Tibial artery (tissue), 4 donors: ENCODE measurements around the gene ZNF175.
"Not testable (repeated sequence)": the region's sequence is repeated elsewhere in the genome, so short reads cannot be mapped to it uniquely, and the experiment has no call there.

Source experiments
- DNase-seq, 2 donors: peaks; one replicate each; pipeline ENCODE4 v3.0.0-alpha.2; 2019
- H3K27ac ChIP-seq, 2 donors: fragments of 200-600 bp; sonication (generic) in 1 of 2; 1 replicate in 1 of 2; 2 replicates in 1 of 2; pipeline ENCODE4 v1.5.1; 2018 to 2019; ENCODE audit warnings: mild to moderate bottlenecking in 1 of 2
- H3K27me3 ChIP-seq, 2 donors: fragments of 200-600 bp; sonication (generic) in 1 of 2; one replicate each; pipeline versions ENCODE4 v1.5.1 to v1.6.0; 2016 to 2019
- H3K36me3 ChIP-seq, 3 donors: fragments of 200-600 bp; sonication (generic) in 2 of 3; one replicate each; pipeline ENCODE4 v1.5.1; 2016 to 2019; ENCODE audit warnings: mild to moderate bottlenecking in 2 of 3
- H3K4me1 ChIP-seq, 4 donors: fragments of 200-600 bp; sonication (generic) in 2 of 4; 1 replicate in 3 of 4; 2 replicates in 1 of 4; pipeline ENCODE4 v1.5.1; 2016 to 2019
- H3K4me3 ChIP-seq, 2 donors: fragments of 200-600 bp; sonication (generic) in 1 of 2; 1 replicate in 1 of 2; 2 replicates in 1 of 2; pipeline ENCODE4 v1.5.1; 2018 to 2019; ENCODE audit warnings: mild to moderate bottlenecking in 2 of 2
- H3K9me3 ChIP-seq, 3 donors: fragments of 200-600 bp; sonication (generic) in 1 of 3; one replicate each; pipeline ENCODE4 v1.5.1; 2016 to 2019
- intact Hi-C: fragments of 100-400 bp; cut with DNase I; formaldehyde crosslinking; loops from one replicate; pipeline ENCODE4 v1.15.0; 2023; ENCODE audit warnings: low total_unique reads
- TF ChIP-seq, protein P1 (sequence below), 2 experiments: fragments of 200-600 bp in 1 of 2; fragments of 450-650 bp in 1 of 2; IDR thresholded peaks; one replicate each; pipeline ENCODE4 v1.5.1; 2017 to 2019; ENCODE audit warnings: antibody characterized with exemption in 2 of 2, mild to moderate bottlenecking in 1 of 2, moderate library complexity in 1 of 2

Gene ZNF175

GRCh38 chr19:51626675-51627074 is 55.6 kb downstream of the ZNF175 start:
- no peak for DNase-seq
- H3K4me1 ChIP-seq, result no peaks in the 10 kb centered on the region
- H3K27me3 ChIP-seq, result peaks cover 0 to 16% of the 10 kb centered on the region in 2 donors
- H3K9me3 ChIP-seq, result no peaks in the 10 kb centered on the region
- H3K36me3 ChIP-seq, result no peaks in the 10 kb centered on the region
- intact Hi-C loops, result no loop called here
- H3K27ac ChIP-seq, result no peak overlapping the region
- TF ChIP-seq, protein P1, sequence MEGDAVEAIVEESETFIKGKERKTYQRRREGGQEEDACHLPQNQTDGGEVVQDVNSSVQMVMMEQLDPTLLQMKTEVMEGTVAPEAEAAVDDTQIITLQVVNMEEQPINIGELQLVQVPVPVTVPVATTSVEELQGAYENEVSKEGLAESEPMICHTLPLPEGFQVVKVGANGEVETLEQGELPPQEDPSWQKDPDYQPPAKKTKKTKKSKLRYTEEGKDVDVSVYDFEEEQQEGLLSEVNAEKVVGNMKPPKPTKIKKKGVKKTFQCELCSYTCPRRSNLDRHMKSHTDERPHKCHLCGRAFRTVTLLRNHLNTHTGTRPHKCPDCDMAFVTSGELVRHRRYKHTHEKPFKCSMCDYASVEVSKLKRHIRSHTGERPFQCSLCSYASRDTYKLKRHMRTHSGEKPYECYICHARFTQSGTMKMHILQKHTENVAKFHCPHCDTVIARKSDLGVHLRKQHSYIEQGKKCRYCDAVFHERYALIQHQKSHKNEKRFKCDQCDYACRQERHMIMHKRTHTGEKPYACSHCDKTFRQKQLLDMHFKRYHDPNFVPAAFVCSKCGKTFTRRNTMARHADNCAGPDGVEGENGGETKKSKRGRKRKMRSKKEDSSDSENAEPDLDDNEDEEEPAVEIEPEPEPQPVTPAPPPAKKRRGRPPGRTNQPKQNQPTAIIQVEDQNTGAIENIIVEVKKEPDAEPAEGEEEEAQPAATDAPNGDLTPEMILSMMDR (IDR thresholded peaks at IDR 0.05), result no peak
- H3K4me3 ChIP-seq, result no peak overlapping the region

- intact Hi-C loops, result no loop called here
- no peaks in the 10 kb centered on the region for H3K36me3 ChIP-seq
- TF ChIP-seq, protein P1 (IDR thresholded peaks at IDR 0.05), result no peak
- H3K4me3 ChIP-seq, result no peak overlapping the region
- no peaks in the 10 kb centered on the region for H3K4me1 ChIP-seq
- no peak for DNase-seq
- no peaks in the 10 kb centered on the region for H3K9me3 ChIP-seq
- H3K27ac ChIP-seq, result no peak overlapping the region
- H3K27me3 ChIP-seq, result peaks cover 0 to 16% of the 10 kb centered on the region in 2 donors
Observed at GRCh38 chr19:51627491-51628138, 56.5 kb downstream of the ZNF175 start.

GRCh38 chr19:51628153-51628939 is 57.3 kb downstream of the ZNF175 start:
- H3K4me1 ChIP-seq, result no peaks in the 10 kb centered on the region
- no peak for DNase-seq
- H3K9me3 ChIP-seq, result no peaks in the 10 kb centered on the region
- TF ChIP-seq, protein P1 (IDR thresholded peaks at IDR 0.05), result no peak
- intact Hi-C loops, result no loop called here
- H3K27ac ChIP-seq, result no peak overlapping the region
- no peak overlapping the region for H3K4me3 ChIP-seq
- peaks cover 0 to 16% of the 10 kb centered on the region in 2 donors for H3K27me3 ChIP-seq
- no peaks in the 10 kb centered on the region for H3K36me3 ChIP-seq

GRCh38 chr19:51630315-51630714 is 59.2 kb downstream of the ZNF175 start, which contains the start of gene SIGLEC5:
Gene SIGLEC5, minus strand, starts transcription at chr19:51630401. Its CDS starts 66 bp downstream, at chr19:51630335.
- H3K4me1 ChIP-seq, DNase-seq, H3K36me3 ChIP-seq, H3K4me3 ChIP-seq, H3K27ac ChIP-seq, intact Hi-C loops, H3K9me3 ChIP-seq: not testable (repeated sequence)
- peaks cover 0 to 16% of the 10 kb centered on the region in 2 donors for H3K27me3 ChIP-seq

GRCh38 chr19:51632126-51632525 is 61.0 kb downstream of the ZNF175 start:
- H3K4me1 ChIP-seq, result no peaks in the 10 kb centered on the region
- H3K27me3 ChIP-seq, result peaks cover 0 to 16% of the 10 kb centered on the region in 2 donors
- no peak overlapping the region for H3K27ac ChIP-seq
- no peaks in the 10 kb centered on the region for H3K9me3 ChIP-seq
- intact Hi-C loops, result no loop called here
- no peaks in the 10 kb centered on the region for H3K36me3 ChIP-seq
- H3K4me3 ChIP-seq, result no peak overlapping the region
- TF ChIP-seq, protein P1 (IDR thresholded peaks at IDR 0.05), result no peak
- DNase-seq, result no peak

DNA sequence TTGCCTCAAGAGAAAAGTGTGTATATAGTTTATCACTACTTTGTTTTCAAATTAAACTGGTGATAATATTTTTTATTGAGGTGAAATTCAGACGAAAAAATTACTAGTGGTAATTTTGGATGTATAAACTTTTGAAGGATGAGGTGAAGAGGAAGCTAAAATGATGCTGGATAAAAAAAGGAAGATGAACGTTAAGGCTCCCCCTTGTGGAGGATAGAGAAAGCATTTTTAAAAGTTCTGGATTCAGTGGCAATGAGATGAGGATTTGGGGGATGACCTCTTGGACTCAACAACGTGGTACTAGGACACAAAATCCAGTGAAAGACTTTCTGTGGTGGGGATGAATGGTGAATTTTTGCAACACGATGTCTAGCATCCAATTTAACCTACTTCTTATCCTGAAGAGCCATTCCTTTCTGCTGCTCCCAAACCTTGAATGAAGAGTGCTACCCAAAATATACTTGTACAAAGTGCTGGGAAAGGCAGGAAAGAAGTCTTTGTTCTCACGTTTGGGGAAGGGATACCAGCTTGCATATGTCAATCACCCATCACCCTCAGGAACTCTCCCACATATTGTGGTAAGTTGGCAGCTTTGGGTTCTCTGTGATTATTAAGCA is 66.4 kb downstream of the ZNF175 start:
- Histone ChIP-seq H3K27ac (no peak overlapping the region), H3K36me3 (no peaks in the 10 kb centered on the region), H3K27me3 (peaks cover 0 to 7% of the 10 kb centered on the region in 2 donors), H3K4me1 (no peaks in the 10 kb centered on the region), H3K4me3 (no peak overlapping the region), H3K9me3 (no peaks in the 10 kb centered on the region)
- TF ChIP-seq, protein P1 (IDR thresholded peaks at IDR 0.05), result peak; percentile 8 to 17
- DNase-seq, result no peak
- intact Hi-C loops, result no loop called here
